HEK293 (cell line): ENCODE results near the gene PRND.
A peak's percentile ranks its signal among the peaks of the same experiment; 100 is the strongest.

Source experiments
- ELK4 ChIP-seq: IDR thresholded peaks from 2 replicates; pipeline ENCODE4 v1.6.1; 2011; ENCODE audit warnings: mild to moderate bottlenecking, low read depth, low read length, borderline replicate concordance
- HOXC10 ChIP-seq: sonication (generic); formaldehyde crosslinking; IDR thresholded peaks from 2 replicates; pipeline ENCODE4 v1.8.1; 2023; ENCODE audit warnings: mild to moderate bottlenecking, missing genetic modification reagents
- INSM2 ChIP-seq: fragments of 450-650 bp; formaldehyde crosslinking; IDR thresholded peaks from 2 replicates; pipeline ENCODE4 v1.5.1; 2016; ENCODE audit warnings: missing biosample characterization, missing genetic modification characterization
- KLF8 ChIP-seq: fragments of 450-650 bp; formaldehyde crosslinking; IDR thresholded peaks from 2 replicates; pipeline ENCODE4 v1.5.1; 2016; ENCODE audit warnings: missing biosample characterization, missing genetic modification characterization
- PRDM1 ChIP-seq: fragments of 450-650 bp; formaldehyde crosslinking; IDR thresholded peaks from 2 replicates; pipeline ENCODE4; 2016; ENCODE audit warnings: missing biosample characterization, missing genetic modification characterization
- PRDM2 ChIP-seq: fragments of 450-650 bp; formaldehyde crosslinking; IDR thresholded peaks from 2 replicates; pipeline ENCODE4 v1.5.1; 2016; ENCODE audit warnings: missing biosample characterization, missing genetic modification characterization, borderline replicate concordance
- REST ChIP-seq: fragments of 450-650 bp; formaldehyde crosslinking; IDR thresholded peaks from 2 replicates; pipeline ENCODE4 v1.5.1; 2016; ENCODE audit warnings: missing biosample characterization, missing genetic modification characterization
- SETDB1 ChIP-seq: IDR thresholded peaks from one replicate; pipeline ENCODE4 v1.6.1; 2017; ENCODE audit warnings: mild to moderate bottlenecking, low read length, moderate library complexity, mixed read lengths; ENCODE audit not compliant: insufficient read length
- SP7 ChIP-seq: fragments of 450-650 bp; formaldehyde crosslinking; IDR thresholded peaks from 2 replicates; pipeline ENCODE4 v1.5.1; 2016; ENCODE audit warnings: missing biosample characterization, missing genetic modification characterization
- ZFP69B ChIP-seq: fragments of 450-650 bp; formaldehyde crosslinking; IDR thresholded peaks from 2 replicates; pipeline ENCODE4 v1.5.1; 2016; ENCODE audit warnings: missing biosample characterization, missing genetic modification characterization
- ZNF132 ChIP-seq: fragments of 450-650 bp; formaldehyde crosslinking; IDR thresholded peaks from 2 replicates; pipeline ENCODE4 v1.5.1; 2017; ENCODE audit warnings: missing biosample characterization, missing genetic modification characterization, borderline replicate concordance
- ZNF174 ChIP-seq: fragments of 450-650 bp; formaldehyde crosslinking; IDR thresholded peaks from 2 replicates; pipeline ENCODE4 v1.5.0; 2017; ENCODE audit warnings: missing biosample characterization, mild to moderate bottlenecking, missing genetic modification characterization
- ZNF350 ChIP-seq: fragments of 450-650 bp; formaldehyde crosslinking; IDR thresholded peaks from 2 replicates; pipeline ENCODE4 v1.5.0; 2017; ENCODE audit warnings: missing biosample characterization, mild to moderate bottlenecking, missing genetic modification characterization
- ZNF37A ChIP-seq: fragments of 450-650 bp; IDR thresholded peaks from 2 replicates; pipeline ENCODE4 v1.5.1; 2018; ENCODE audit warnings: missing biosample characterization, missing genetic modification characterization
- ZNF426 ChIP-seq: fragments of 450-650 bp; formaldehyde crosslinking; IDR thresholded peaks from 2 replicates; pipeline ENCODE4 v1.5.1; 2017; ENCODE audit warnings: missing biosample characterization, missing genetic modification characterization, mild to moderate bottlenecking, inconsistent platforms, moderate library complexity
- ZNF433 ChIP-seq: fragments of 450-650 bp; formaldehyde crosslinking; IDR thresholded peaks from 2 replicates; pipeline ENCODE4 v1.5.1; 2016; ENCODE audit warnings: missing biosample characterization, missing genetic modification characterization, low read depth
- ZNF623 ChIP-seq: fragments of 450-650 bp; formaldehyde crosslinking; IDR thresholded peaks from 2 replicates; pipeline ENCODE4 v1.5.1; 2016; ENCODE audit warnings: missing biosample characterization, missing genetic modification characterization

PRND gene

GRCh38 chr20:4737857-4738627 is 16.3 kb downstream of the PRND start (continued):
- TF ChIP-seq KLF8 (tag by site-specific recombination) (no peak), SP7 (no peak), HOXC10 (CRISPR knock-in tag) (no peak), SETDB1 (no peak), ZNF350 (tag by site-specific recombination) (no peak), INSM2 (tag by site-specific recombination) (no peak), REST (tag by site-specific recombination) (no peak), ZNF433 (tag by site-specific recombination) (0 out of 2 replicates have a peak, but pooled peaks have one; percentile 17), ELK4 (no peak), ZNF37A (peak; percentile 88), ZNF426 (peak; percentile 51), PRDM2 (no peak), ZNF623 (tag by site-specific recombination) (0 out of 2 replicates have a peak, but pooled peaks have one; percentile 24), PRDM1 (tag by site-specific recombination) (no peak), ZNF132 (tag by site-specific recombination) (no peak), ZFP69B (tag by site-specific recombination) (no peak), ZNF174 (tag by site-specific recombination) (no peak)
